ENCODE results near the gene PASK.

The PASK gene

GRCh38 chr2:241142593-241142992, 6.7 kb downstream of the PASK start:
- no peak for DNase-seq

- DNase-seq: no peak
These were observed 7.2 kb downstream of the PASK start for GRCh38 chr2:241142063-241142462.

GRCh38 chr2:241141214-241141770, 8.0 kb downstream of the PASK start:
- no peak for DNase-seq

- DNase-seq: no peak
These were observed 8.8 kb downstream of the PASK start for GRCh38 chr2:241140445-241140840.

DNA sequence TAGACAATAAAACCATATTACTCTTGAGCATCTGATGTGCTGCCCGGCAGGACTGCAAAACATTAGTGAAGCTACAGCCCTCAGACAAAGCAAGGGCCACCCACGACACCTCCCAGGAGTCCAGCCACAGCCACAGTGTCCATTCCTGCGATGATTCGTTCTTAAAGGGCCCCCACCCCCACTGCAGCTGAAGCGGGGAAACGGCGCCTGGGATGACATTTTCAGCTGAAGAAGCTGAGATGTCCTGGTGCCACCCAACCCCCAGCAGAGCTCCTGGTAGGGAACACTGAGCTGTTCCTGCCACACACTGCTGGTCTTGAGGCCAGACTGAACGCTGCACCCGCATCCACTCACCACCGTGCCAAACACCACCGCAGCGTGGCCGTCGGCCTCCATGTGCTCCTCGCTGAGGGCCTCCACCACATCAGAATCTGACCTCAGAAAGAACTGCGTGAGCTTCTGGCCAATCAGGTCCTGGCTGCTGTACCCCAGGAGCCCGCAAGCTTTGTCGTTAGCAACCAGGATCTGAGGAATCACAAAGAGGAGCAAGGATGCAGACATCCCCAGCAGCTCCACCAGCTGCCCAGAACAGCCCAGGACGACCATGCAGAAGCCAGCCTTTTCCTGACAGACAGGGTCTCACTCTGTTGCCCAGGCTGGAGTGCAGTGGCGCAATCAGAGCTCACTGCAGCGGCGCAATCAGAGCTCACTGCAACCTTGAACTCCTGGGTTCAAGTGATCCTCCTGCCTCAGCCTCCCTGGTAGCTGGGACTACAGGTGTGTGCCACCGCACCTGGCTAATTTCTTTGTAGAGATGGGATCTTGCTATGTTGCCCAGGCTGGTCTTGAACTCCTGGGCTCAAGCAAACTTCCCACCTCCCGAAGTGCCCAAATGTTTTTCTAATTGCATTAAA, 9.5 kb downstream of the PASK start:
- DNase-seq: no peak

DNA sequence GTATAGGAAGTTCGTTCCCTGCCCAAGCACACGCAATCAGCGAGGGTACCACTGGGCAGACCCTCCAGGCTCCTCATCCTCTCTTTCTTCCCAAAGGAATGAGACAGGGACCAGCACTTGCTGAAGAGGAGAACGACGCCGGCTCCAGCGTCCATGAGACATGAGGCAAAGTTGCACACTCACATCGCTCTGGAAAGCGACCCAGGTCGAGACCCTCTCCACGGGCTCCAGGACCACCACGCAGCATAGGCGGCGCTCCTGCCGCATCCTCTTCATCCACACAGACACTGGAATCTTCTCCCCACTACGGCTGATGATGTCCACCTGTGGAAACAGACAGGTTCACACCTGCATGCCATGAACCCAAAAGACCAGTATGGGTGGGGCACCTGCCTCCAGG, 10.8 kb downstream of the PASK start:
- DNase-seq: no peak

GRCh38 chr2:241137276-241138190, 11.7 kb downstream of the PASK start:
- DNase-seq: no peak

- no peak for DNase-seq
These were observed 12.5 kb downstream of the PASK start for GRCh38 chr2:241136661-241137260.

DNA sequence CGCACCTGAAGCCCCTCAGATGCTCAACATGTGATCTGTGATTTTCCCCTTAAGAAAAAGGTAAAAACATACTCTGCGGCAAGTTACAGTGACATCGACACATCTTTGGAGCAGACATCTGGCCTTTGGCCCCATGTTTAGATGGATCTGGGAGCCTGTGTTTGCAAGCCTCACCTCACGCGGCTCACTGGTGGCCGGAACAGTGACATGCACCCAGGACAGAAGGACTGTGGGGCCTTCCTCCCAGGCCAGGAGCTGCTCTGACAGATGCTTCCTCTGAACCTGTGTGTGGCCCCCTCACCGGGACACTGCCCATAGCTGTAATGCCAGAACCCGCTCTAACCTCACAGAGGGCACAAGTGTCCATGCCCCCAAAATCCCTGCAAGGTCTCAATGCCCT, 13.1 kb downstream of the PASK start:
- no peak for DNase-seq

DNA sequence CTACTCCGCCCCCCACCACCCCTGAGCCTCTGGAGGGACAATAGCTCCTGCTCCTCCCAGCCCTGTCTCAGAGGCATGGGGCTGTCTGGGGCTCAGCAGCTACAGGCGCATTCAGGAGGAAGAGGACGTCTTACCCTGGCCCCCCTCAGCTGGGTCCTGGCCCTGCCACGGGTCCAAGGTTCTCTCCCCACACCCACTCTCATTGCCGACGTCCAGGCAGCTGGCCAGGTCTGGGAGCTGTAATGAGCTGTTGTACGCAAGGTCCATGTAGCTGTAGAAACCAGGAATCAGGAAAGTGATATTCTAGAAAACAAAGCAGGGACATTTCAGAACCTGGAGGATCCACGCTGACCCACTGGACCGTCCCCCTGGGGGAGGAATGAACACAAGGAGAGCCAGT, 13.5 kb downstream of the PASK start:
- DNase-seq: no peak

DNA sequence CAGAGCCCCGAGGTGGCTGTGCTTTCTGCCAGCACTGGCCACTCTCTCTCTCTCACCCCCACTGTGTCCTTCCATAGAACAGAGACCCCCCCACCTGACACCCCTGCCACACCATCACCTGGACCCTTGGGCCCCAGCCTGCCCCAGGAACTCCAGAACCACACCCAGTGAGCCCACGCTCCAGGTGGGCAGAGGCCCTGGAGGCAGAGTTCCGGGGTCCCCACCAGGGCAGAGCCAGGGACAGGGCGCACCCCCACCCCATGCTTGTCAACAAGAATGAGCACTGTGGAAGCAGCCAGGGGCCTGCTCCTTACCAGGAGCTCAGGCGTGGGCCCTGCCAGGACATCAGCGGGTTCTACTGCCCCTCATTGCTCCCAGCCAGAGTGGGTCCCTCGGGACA, 14.6 kb downstream of the PASK start:
- no peak for DNase-seq

GRCh38 chr2:241133436-241133820, 15.8 kb downstream of the PASK start:
- DNase-seq: no peak

- no peak for DNase-seq
These were observed 16.5 kb downstream of the PASK start for GRCh38 chr2:241132538-241133435.

DNA sequence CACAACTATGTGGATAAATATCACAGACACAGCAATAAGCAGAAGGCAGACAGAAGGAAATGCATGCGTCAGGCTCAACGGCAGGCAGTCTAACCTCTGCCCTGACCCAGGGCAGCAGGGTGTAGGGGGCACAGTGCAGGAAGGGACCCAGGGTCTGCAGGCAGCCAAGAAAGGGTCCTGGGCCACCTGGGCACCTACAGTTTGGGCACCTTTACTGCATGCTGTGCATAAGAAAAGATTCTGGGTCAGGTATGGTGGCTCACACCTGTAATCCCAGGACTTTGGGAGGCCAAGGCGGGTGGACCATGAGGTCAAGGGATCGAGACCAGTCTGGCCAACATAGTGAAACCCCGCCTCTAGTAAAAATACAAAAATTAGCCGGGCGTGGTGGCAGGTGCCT, 17.7 kb downstream of the PASK start:
- DNase-seq: no peak

- no peak for DNase-seq
These were observed 19.0 kb downstream of the PASK start for GRCh38 chr2:241130316-241130715.

- DNase-seq: no peak
These were observed 20.0 kb downstream of the PASK start for GRCh38 chr2:241129086-241129871.

GRCh38 chr2:241128266-241128665, 21.0 kb downstream of the PASK start:
- DNase-seq: no peak

DNA sequence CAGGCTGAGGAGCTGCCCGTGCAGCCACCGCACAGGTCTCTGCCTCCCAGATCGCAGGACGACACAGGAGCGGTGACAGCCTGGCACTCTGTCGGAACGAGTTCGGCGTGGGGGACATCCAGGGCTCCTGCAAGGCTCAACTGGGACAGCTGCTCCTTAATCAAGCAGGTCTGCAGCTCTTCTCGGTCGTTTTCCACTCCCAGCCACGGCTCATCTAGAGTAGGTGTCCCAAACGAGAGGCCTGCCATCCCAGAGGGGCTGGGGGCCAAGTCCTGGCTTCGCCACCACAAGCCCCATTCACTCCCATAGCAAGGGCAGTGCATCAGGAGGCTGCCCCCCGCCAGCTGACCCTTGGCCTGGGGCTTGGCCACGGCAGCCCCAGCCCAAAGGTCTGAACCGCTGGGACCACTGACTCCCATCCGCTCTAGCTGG, 22.5 kb downstream of the PASK start:
- DNase-seq: no peak

GRCh38 chr2:241126201-241126611, 23.1 kb downstream of the PASK start:
- DNase-seq: no peak

DNA sequence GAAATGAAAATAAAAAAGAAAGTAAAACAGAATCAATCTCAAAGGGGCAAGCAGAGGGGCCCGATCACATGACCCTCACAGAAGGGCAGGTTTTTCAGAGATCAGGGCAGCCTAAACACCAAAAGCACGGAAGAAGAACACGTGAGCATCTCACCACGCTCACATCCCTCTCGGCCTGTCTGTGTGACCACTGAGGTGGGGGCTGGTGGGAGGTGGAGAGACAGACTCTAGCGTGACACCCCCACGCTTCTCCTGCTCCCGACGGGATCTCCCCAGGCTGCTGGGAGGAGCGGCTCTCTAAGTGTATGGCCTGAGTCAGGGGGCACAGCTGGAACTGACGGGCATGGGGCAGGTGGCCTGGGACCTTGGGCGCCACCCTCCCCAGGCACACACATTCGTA, 23.6 kb downstream of the PASK start:
- no peak for DNase-seq
